AG04449 (cell line): Measurements from ENCODE around the gene UBASH3A.

Experiments used
- CTCF ChIA-PET: fragments of 350-600 bp; formaldehyde crosslinking; extraction: SDS; loops from one replicate; lab custom pipeline; 2021; ENCODE audit warnings: antibody characterized with exemption; lab: Yijun Ruan, JAX
- POLR2A ChIA-PET: fragments of 400-600, 350-600 bp; formaldehyde crosslinking; extraction: SDS; loops from one replicate; lab custom pipeline; 2020; ENCODE audit warnings: antibody characterized with exemption, inconsistent platforms; lab: Yijun Ruan, JAX
- DNase-seq: peaks from one replicate; pipeline ENCODE4 v3.0.0-alpha.2; 2010; ENCODE audit warnings: low read depth, low spot score
- H3K4me3 ChIP-seq: 2 replicates; pipeline ENCODE4 v1.5.1; 2011; ENCODE audit warnings: low read depth, mild to moderate bottlenecking, control low read depth, low read length
- TF ChIP-seq, protein P1 (sequence below): IDR thresholded peaks from one replicate; pipeline ENCODE4 v1.5.1; 2011; ENCODE audit warnings: mild to moderate bottlenecking, moderate library complexity, low read length, control low read depth, inconsistent platforms; ENCODE audit not compliant: insufficient read depth; ENCODE audit errors: missing control alignments

UBASH3A gene

DNA sequence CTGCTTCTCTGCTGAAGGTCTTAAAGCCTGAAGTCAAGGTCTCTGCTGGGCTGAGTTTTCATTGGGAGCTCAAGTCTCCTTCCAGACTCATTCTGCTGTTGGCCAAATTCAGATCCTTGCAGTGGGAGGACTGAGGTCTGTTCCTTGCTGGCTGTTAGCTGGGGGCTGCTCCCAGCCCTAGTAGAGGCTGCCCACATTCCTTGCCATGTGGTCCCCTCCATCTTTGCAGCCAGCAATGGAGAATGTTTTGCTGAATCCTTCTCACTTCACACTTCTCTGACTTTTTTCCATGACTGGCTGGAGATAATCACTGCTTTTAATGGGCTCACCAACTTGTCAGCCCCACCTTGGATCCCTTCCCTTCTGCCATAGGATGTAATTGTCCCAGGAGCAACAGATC is 33.2 kb downstream of the UBASH3A start:
- TF ChIP-seq, protein P1, sequence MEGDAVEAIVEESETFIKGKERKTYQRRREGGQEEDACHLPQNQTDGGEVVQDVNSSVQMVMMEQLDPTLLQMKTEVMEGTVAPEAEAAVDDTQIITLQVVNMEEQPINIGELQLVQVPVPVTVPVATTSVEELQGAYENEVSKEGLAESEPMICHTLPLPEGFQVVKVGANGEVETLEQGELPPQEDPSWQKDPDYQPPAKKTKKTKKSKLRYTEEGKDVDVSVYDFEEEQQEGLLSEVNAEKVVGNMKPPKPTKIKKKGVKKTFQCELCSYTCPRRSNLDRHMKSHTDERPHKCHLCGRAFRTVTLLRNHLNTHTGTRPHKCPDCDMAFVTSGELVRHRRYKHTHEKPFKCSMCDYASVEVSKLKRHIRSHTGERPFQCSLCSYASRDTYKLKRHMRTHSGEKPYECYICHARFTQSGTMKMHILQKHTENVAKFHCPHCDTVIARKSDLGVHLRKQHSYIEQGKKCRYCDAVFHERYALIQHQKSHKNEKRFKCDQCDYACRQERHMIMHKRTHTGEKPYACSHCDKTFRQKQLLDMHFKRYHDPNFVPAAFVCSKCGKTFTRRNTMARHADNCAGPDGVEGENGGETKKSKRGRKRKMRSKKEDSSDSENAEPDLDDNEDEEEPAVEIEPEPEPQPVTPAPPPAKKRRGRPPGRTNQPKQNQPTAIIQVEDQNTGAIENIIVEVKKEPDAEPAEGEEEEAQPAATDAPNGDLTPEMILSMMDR, result no peak
- ChIA-PET CTCF (no interaction called here), POLR2A (no interaction called here)
- no peak overlapping the region for H3K4me3 ChIP-seq
- DNase-seq, result no peak

DNA sequence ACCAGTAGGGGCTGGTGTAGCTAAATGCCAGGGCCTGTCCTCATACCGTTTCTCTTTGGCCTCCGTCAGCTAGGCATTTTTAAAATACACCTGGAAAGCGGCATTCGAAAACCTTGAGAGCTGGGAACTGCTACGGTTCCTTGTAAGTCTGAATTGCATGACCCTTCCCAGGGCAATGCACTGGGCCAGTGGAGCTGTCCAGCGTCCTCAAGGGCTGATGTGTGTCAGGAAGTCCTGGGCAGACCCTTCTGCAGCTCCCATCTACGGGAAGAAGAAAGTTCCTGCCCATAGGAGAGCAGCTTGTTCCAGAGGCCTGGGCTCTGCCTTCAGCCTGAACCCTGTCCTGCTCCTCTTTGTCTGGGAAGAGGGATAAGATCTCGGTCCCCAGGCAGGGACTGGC is 34.1 kb downstream of the UBASH3A start:
- no peak for DNase-seq
- TF ChIP-seq, protein P1, result no peak
- H3K4me3 ChIP-seq, result no peak overlapping the region
- ChIA-PET CTCF (no interaction called here), POLR2A (no interaction called here)

DNA sequence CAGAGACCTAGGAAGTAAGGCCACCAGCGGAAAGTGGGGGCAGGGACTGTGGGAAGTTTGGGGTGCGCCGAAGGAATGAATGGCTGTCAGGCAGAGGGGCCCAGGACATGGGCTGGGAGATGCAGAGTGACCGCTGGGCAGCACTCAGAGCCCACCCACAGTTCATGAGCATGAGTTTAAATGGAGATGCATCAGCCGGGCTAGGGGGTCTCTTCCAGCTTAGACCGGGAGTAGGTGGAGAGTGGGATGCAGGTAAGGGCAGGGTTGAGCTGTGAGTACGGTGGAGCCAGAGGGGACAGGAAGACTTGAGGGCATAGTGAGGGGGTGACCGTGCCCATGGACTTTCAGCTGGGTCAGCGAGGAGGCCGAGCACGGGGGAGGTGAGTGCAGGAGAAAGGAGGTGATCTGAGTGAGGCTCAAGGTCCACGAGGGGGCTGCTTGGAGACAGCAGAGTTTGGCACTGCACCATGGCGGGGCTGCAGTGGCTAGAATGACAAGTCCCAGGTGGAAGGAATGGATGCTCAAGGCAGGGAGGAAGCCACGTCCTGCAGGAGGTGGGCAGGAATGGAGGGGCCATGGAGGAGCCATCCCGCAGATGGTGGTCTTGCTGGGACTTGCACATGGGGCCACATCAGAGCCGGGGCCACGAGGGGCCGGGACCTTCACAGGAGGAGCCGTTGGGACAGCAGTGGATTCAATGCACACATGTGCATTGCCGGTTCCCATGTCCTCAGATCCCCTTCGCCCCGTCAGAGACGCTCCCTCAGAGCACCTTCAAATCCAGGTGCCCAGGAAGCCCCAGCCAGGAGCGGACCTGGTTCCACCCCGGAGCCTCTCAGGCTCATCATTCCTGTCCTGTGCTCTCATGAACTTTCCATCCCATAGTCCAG is 34.9 kb downstream of the UBASH3A start:
- DNase-seq, result no peak
- CTCF ChIA-PET, result no interaction called here
- H3K4me3 ChIP-seq, result no peak overlapping the region
- POLR2A ChIA-PET, result no interaction called here
- TF ChIP-seq, protein P1, result no peak

DNA sequence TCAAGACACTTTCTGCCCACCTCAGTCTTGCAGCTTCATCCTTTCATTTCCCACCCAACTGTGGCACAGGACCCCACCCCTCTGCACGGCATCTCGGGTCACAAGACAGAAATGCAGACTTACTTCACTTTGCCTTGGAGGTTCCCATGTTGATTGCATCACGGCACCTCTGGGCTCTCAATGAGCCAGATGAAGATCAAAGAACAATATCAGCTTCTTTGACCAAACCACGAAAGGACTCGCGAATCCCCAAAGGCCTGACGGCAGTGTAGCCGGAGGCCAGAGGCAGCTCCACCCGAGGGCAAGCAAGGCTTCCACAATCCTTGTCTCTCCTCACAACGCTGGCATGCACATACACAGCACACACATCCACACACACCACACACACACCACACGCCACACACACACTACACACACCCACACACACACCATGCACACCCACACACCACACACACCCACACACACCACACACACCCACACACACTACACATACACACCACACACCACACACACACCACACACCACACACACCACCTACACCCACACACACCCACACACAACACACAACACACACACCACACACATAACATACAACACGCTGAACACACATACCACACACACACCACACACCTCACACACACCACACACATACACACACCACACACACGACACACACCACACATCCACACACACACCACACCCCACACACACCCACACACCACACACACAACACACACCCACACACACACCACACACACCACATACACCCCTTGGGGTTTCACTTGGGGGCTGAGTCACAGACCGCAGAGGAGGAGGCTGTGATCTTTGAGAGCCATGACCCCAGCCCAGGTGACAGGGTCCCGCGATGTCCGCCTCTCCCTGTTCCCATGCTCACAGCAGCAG is 35.8 kb downstream of the UBASH3A start:
- ChIA-PET POLR2A (no interaction called here), CTCF (no interaction called here)
- TF ChIP-seq, protein P1, result no peak
- no peak overlapping the region for H3K4me3 ChIP-seq
- DNase-seq, result no peak

DNA sequence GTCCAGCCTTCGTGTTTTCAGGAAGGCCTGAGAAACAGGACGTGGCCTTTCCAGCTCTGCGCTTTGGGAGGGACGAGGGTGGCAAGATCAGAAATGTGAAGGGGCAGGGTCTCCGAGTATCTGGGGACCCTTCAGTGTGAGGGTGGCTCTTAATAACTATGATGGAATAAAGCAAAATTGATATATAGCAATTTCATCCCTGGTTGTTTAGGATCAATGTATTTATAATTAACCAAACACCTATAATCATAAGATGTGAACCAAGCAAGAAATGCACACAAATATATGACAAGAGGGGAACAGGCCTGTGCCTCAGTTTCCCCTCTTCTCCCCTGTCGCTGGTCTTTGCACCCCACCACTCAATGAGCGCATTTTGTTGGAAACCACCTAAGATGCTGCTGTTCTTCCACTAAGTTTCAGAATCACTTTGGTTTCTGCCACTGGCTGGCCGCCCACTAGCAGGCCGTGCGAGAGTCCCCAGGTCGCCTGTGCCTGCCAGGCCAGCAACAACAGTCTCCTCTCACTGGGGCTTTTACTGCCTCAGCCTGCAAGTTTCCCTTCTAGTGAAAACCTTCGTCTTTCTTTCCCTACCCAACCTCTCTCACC is 36.6 kb downstream of the UBASH3A start:
- no peak for DNase-seq
- ChIA-PET POLR2A (no interaction called here), CTCF (no interaction called here)
- H3K4me3 ChIP-seq, result no peak overlapping the region
- TF ChIP-seq, protein P1, result no peak

DNA sequence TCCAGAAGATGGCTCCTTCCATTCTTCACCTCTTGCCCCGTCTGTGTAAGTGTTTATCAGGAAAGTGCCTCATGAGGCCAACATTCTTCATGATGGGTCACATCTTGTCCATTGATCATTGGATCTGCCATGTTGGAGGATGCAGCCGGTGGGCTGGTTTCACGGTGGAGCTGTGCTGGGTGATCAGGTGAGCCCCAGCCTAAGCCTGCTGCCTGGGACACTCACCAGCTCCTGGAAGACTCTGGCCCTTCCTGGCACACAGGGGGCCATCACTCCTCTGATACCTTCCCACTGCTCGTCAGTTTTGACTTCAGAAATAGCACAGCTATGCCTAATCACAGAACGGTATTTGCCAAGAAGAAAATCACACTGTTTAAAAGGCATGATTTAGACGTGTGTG is 38.3 kb downstream of the UBASH3A start:
- TF ChIP-seq, protein P1, result no peak
- ChIA-PET CTCF (no interaction called here), POLR2A (no interaction called here)
- no peak overlapping the region for H3K4me3 ChIP-seq
- no peak for DNase-seq
